ENCODE data around the gene FAM120A.
"Not testable (repeated sequence)": the region's sequence is repeated elsewhere in the genome, so short reads cannot be mapped to it uniquely, and the experiment has no call there.

The FAM120A gene, protein sequence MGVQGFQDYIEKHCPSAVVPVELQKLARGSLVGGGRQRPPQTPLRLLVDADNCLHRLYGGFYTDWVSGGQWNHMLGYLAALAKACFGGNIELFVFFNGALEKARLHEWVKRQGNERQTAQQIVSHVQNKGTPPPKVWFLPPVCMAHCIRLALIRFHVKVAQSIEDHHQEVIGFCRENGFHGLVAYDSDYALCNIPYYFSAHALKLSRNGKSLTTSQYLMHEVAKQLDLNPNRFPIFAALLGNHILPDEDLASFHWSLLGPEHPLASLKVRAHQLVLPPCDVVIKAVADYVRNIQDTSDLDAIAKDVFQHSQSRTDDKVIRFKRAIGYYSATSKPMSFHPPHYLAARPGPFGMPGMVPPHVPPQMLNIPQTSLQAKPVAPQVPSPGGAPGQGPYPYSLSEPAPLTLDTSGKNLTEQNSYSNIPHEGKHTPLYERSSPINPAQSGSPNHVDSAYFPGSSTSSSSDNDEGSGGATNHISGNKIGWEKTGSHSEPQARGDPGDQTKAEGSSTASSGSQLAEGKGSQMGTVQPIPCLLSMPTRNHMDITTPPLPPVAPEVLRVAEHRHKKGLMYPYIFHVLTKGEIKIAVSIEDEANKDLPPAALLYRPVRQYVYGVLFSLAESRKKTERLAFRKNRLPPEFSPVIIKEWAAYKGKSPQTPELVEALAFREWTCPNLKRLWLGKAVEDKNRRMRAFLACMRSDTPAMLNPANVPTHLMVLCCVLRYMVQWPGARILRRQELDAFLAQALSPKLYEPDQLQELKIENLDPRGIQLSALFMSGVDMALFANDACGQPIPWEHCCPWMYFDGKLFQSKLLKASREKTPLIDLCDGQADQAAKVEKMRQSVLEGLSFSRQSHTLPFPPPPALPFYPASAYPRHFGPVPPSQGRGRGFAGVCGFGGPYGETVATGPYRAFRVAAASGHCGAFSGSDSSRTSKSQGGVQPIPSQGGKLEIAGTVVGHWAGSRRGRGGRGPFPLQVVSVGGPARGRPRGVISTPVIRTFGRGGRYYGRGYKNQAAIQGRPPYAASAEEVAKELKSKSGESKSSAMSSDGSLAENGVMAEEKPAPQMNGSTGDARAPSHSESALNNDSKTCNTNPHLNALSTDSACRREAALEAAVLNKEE
- 177 reads per million, percentile 91 among the genes with 10 or more reads in this experiment for total RNA-seq

- peak; percentile 69 for DNase-seq
These were observed at the start of gene FAM120A for GRCh38 chr9:93450945-93451815. Gene FAM120A, plus strand, starts transcription at chr9:93451685. Its CDS starts 231 bp downstream, at chr9:93451916.

DNA sequence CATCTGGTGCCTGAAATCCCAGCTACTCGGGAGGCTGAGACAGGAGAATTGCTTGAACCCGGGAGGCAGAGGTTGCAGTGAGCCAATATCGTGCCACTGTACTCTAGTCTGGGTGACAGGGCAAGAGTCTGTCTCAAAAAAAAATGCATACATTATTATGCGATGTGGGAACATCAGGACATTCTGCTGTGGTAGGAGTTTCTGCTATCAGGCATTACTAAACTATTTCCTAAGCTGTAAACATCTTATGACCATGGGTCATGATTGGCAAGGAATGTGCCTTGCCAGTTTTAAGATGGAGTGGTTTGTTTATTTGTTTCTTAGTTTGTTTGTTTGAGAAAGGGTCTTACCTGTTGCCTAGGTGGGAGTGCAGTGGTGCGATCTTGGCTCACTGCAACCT is 45.1 kb upstream of the FAM120A start:
- DNase-seq: no peak

- no peak for DNase-seq
These were observed 38.0 kb upstream of the FAM120A start for GRCh38 chr9:93413530-93413929.

- DNase-seq: no peak
These were observed 36.3 kb upstream of the FAM120A start for GRCh38 chr9:93415176-93415690.

DNA sequence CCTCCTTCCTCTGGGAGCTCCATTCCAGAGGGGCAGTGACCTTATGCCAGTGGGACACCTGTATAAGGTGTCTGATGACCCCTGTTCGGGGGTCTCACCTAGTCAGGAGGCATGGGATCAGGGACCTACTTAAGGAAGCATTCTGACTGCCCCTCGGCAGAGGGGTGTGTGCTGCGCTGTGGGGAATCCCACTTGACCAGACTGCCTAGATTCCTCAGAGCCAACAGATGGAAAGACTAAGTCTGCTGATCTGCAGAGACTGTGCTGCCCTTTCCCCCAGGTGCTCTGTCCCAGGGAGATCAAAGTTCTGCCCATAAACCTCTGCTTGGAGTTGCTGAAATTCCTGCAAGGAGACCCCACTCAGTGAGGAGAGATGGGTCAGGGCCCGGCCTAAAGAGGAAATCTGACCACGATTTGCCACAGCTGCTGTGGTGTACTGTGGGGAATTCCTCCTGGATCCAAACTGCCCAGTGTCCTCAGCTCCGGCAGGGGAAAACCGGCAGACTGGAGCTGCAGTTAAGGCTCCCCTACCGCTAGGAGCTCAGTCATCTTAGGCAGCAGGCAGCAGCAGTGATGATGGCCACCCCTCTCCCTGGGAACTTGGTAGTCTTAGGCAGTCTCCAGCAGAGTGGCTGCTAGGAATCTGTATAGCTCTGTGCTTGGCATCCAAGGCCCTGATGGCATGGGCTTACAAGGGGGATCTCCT is 34.8 kb upstream of the FAM120A start:
- no peak for DNase-seq

DNA sequence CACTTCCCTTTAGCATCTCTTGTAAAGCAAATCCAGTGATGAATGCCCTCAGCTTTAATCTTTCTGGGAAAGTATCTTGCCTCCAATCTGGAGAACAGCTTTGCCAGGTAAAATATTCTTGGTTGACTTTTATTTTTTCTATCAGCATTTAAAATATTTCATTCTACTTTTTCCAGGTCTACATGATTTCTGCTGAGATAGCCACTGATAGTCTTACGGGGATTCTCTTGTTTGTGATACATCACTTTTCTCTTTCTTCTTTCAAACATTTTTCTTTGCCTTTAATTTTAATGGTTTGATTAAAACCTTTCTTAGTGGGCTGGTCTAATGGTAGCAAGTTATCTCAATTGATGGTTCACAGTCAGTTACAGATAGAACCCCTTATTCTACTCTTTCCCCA is 33.9 kb upstream of the FAM120A start:
- DNase-seq: no peak

GRCh38 chr9:93419023-93419422 is 32.5 kb upstream of the FAM120A start:
- no peak for DNase-seq

DNA sequence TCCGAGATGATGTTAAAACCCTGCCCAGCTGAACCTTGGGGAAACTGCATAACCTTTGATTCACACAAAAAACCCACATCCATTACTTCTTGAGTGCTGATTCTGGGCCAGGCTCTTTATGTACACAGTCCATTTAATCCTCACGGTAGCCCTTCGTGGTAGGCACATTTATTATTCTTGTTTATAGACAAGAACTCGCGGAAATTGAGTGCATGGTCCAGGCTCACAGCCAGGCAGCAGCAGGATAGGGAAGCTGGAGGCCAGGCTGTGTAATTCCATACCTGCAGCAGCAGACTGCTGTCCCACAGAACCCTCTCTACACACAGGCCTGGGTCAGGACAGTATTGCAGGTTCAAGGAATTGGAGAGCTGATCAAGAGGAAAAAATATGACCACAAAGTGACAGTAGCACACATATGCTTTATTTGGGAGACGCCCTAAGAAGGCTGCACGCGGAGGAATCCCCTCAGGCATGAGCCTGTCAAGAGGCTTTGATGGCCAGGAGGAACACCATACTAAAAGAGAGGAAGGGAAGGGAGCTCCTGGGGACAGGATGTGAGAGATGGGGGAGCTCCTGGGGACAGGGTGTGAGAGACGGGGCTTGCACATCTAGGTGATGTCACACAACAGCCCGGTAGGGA is 28.4 kb upstream of the FAM120A start:
- no peak for DNase-seq

DNA sequence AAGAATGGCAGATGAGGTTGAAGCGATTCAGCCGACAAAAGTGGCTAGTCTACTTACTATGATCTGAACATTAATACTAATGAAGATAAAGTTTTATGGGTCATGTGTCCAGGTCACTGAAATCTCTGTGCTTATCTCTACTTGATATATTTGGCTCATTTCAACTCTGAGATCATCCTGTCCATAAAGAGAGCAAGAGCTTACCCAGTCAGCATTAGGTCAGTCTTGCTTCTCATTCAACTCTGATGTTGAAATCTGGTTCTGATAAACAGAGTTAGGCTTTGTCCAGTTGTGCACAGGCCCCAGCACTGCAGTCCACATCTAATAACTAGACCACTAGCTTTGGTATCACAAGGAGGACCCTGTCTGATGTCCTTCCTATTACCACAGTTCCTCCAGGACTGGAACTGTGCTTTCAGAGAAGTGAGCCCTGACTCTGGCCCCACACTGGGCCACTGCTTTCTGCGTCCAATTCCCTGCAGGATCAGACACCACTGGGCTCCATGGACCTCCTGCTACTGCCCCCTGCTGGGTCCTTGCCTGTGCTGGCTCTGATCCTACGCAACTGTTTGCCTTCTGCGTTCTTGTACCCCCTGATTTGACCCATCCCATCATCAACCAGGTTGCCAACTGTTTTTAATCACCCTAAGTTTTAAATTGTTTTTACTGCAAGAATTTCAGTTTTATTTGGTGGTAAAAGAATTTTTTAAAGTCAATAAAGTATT is 23.7 kb upstream of the FAM120A start:
- no peak for DNase-seq

DNA sequence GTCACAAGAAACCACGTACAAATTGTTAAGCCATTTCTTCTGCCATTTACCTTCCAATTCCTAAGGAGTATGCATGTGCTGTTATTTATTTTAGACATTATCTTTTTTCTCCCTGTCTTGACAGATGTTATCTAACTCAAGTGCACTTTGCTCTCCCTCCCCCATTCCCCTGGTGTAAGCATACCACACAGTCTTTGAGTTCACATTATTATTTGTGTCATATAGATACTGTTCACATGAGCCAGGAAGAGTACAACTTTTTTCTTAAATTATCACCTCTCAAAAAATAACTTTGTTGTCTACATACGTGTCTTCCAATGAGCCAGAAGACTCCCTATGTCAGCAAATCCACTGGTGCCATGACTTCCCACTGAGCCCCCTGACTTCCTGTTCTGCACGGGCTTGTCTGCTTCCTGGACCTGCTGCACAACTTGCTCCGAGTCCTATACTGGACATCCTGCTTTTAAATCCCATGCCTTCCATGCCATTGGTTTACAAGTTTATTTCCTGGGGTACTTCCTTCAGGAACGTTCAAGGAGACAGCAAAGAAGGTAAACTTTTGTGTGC is 19.9 kb upstream of the FAM120A start:
- DNase-seq: no peak

GRCh38 chr9:93432964-93433363 is 18.5 kb upstream of the FAM120A start:
- DNase-seq: no peak

- DNase-seq: no peak
These were observed 17.4 kb upstream of the FAM120A start for GRCh38 chr9:93434056-93434455.

DNA sequence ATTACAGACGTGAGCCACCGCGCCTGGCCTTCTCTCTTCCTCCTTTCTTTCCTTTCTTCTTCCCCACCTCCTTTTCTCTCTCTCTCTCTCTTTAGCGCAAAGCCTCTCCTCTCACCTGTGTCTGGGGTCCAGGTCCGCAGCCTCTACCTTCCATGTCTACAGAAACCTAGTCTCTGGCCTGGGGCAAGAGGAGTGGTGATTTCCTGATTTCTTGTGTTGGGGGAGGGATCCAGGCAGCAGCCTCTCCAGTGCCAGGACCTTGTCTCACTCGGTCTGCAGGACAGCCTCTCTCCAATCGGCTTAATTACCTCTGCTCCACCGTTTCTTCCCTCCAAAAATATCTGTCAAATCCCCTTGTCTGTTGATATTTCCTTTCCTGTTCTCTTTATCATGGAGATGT is 16.1 kb upstream of the FAM120A start:
- no peak for DNase-seq

- DNase-seq: no peak
These were observed 15.3 kb upstream of the FAM120A start for GRCh38 chr9:93436218-93436617.

- DNase-seq: no peak
These were observed 14.7 kb upstream of the FAM120A start for GRCh38 chr9:93436655-93437407.

- DNase-seq: no peak
These were observed 13.5 kb upstream of the FAM120A start for GRCh38 chr9:93437996-93438395.

- DNase-seq: not testable (repeated sequence)
These were observed 12.2 kb upstream of the FAM120A start for GRCh38 chr9:93439301-93439700.

GRCh38 chr9:93440896-93441580 is 10.4 kb upstream of the FAM120A start:
- no peak for DNase-seq

Measured in effector CD4-positive, alpha-beta T cell (primary cell).